Ishikawa (cell line): ENCODE data around the gene LSAMP.

Experiments used
- CEBPB ChIP-seq: IDR thresholded peaks from 2 replicates; pipeline ENCODE4 v1.6.1; 2012
- EP300 ChIP-seq: IDR thresholded peaks from 2 replicates; pipeline ENCODE4 v1.6.1; 2012; ENCODE audit warnings: borderline replicate concordance
- FOXM1 ChIP-seq: IDR thresholded peaks from 2 replicates; pipeline ENCODE4 v1.6.1; 2012; ENCODE audit warnings: low read depth, borderline replicate concordance
- RAD21 ChIP-seq: IDR thresholded peaks from 2 replicates; pipeline ENCODE4 v1.6.1; 2012; ENCODE audit warnings: low read depth
- TAF1 ChIP-seq: IDR thresholded peaks from 2 replicates; pipeline ENCODE4 v1.6.1; 2012; ENCODE audit warnings: low read depth, mild to moderate bottlenecking
- YY1 ChIP-seq: IDR thresholded peaks from 2 replicates; pipeline ENCODE4 v1.6.1; 2012; ENCODE audit warnings: low read depth
- TF ChIP-seq, protein P1 (sequence below): IDR thresholded peaks from 2 replicates; pipeline ENCODE4 v1.6.1; 2012; ENCODE audit warnings: low read depth, mild to moderate bottlenecking
- TF ChIP-seq, protein P2 (sequence below): IDR thresholded peaks from 2 replicates; pipeline ENCODE4 v1.6.1; 2012

DNA sequence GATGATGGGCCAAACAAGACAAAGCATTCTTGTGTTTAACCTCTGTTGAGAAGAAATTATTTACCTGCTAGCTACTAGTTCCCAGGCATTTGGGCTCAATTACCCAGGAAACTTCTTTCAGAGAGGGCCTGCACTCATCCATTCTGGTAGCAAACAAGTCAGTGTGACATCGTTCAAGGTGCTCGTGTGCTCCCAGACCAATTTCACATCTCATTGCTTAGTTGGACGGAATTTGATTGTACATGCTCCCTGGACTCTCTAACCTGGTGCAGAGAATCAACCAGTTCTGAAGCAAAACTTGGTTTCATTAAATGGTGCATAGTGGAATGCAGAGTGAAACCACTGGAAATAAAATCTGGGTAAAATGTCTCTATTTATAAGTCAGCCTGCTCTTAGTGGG is 392.7 kb downstream of the LSAMP start:
- TF ChIP-seq, protein P1, sequence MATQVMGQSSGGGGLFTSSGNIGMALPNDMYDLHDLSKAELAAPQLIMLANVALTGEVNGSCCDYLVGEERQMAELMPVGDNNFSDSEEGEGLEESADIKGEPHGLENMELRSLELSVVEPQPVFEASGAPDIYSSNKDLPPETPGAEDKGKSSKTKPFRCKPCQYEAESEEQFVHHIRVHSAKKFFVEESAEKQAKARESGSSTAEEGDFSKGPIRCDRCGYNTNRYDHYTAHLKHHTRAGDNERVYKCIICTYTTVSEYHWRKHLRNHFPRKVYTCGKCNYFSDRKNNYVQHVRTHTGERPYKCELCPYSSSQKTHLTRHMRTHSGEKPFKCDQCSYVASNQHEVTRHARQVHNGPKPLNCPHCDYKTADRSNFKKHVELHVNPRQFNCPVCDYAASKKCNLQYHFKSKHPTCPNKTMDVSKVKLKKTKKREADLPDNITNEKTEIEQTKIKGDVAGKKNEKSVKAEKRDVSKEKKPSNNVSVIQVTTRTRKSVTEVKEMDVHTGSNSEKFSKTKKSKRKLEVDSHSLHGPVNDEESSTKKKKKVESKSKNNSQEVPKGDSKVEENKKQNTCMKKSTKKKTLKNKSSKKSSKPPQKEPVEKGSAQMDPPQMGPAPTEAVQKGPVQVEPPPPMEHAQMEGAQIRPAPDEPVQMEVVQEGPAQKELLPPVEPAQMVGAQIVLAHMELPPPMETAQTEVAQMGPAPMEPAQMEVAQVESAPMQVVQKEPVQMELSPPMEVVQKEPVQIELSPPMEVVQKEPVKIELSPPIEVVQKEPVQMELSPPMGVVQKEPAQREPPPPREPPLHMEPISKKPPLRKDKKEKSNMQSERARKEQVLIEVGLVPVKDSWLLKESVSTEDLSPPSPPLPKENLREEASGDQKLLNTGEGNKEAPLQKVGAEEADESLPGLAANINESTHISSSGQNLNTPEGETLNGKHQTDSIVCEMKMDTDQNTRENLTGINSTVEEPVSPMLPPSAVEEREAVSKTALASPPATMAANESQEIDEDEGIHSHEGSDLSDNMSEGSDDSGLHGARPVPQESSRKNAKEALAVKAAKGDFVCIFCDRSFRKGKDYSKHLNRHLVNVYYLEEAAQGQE: no peak
- TF ChIP-seq TAF1 (no peak), EP300 (no peak), CEBPB (no peak), YY1 (no peak), RAD21 (no peak), FOXM1 (no peak)
- TF ChIP-seq, protein P2, sequence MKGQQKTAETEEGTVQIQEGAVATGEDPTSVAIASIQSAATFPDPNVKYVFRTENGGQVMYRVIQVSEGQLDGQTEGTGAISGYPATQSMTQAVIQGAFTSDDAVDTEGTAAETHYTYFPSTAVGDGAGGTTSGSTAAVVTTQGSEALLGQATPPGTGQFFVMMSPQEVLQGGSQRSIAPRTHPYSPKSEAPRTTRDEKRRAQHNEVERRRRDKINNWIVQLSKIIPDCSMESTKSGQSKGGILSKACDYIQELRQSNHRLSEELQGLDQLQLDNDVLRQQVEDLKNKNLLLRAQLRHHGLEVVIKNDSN: no peak
